ENCODE data around the gene PLCL2. TPM values are rescaled to one million over a fixed set of nuclear protein-coding genes. Genes with fewer than 3 reads are reported as not detected.

PLCL2 gene
- total RNA-seq, 1 experiment from 2014 or later: 3.0 TPM

GRCh38 chr3:16888785-16889607, 4.2 kb downstream of the PLCL2 start:
- CTCF ChIA-PET: no interaction called here
- POLR2A ChIA-PET: no interaction called here
- Histone ChIP-seq H3K27ac (ENCODE audit: low read length) (peak overlapping the region; percentile 57), H3K4me3 (ENCODE audit: low read depth in 2 of 2, low read length in 2 of 2) (peak overlapping the region; percentile 2 to 44; a peak in 2 of 4 replicates), H3K36me3 (ENCODE audit: control insufficient read depth, insufficient read depth, low read length) (no peaks in the 10 kb centered on the region), H3K9me3 (ENCODE audit: control insufficient read depth, insufficient read depth, low read depth, low read length) (no peaks in the 10 kb centered on the region), H3K4me1 (ENCODE audit: control insufficient read depth, insufficient read depth, low read length) (peaks cover 6% of the 10 kb centered on the region), H3K27me3 (ENCODE audit: control insufficient read depth, insufficient read depth, low read length) (no peaks in the 10 kb centered on the region; the same call in 1 of the 2 replicates)
- in situ Hi-C loops (cut with HindIII; ENCODE audit: low pct_unique_long_range_greater_than_20kb, low sequenced_read_pairs): no loop called here
- intact Hi-C loops (cut with micrococcal nuclease; ENCODE audit: unreplicated experiment): loop anchor here (5.0 to 10.0 kb wide), 2 partner anchors 143 to 284 kb away; partner anchors contain the start of gene DAZL
- no TSS peak for BruUV-seq (replicated peaks)
- no peak for TF ChIP-seq SIN3A (IDR thresholded peaks at IDR 0.05; ENCODE audit: borderline replicate concordance, insufficient read depth, low read depth, low read length)
- no peak for TF ChIP-seq CTCF (IDR thresholded peaks at IDR 0.05)
- ATAC-seq: peak; percentile 57; the same call in 1 of the 2 replicates
- no peak for DNase-seq (ENCODE audit: low read depth, low spot score)

- CTCF ChIA-PET: no interaction called here
- Histone ChIP-seq H3K36me3 (ENCODE audit: control insufficient read depth, insufficient read depth, low read length) (no peaks in the 10 kb centered on the region), H3K4me1 (ENCODE audit: control insufficient read depth, insufficient read depth, low read length) (peaks cover 6% of the 10 kb centered on the region), H3K4me3 (ENCODE audit: low read depth in 2 of 2, low read length in 2 of 2) (no peak overlapping the region), H3K27me3 (ENCODE audit: control insufficient read depth, insufficient read depth, low read length) (no peaks in the 10 kb centered on the region; the same call in 1 of the 2 replicates), H3K9me3 (ENCODE audit: control insufficient read depth, insufficient read depth, low read depth, low read length) (no peaks in the 10 kb centered on the region), H3K27ac (ENCODE audit: low read length) (no peak overlapping the region; the same call in 1 of the 2 replicates)
- DNase-seq (ENCODE audit: low read depth, low spot score) (no peak), ATAC-seq (no peak)
- in situ Hi-C loops (cut with HindIII; ENCODE audit: low pct_unique_long_range_greater_than_20kb, low sequenced_read_pairs): no loop called here
- intact Hi-C loops (cut with micrococcal nuclease; ENCODE audit: unreplicated experiment): loop anchor here (10.0 kb wide), 1 partner anchor 344 kb away; no protein-coding TSS in a partner anchor
- POLR2A ChIA-PET: no interaction called here
- no TSS peak for BruUV-seq (replicated peaks)
- TF ChIP-seq REST (IDR thresholded peaks at IDR 0.05; ENCODE audit: insufficient read depth in 1 of 2, low read depth in 2 of 2, low read length in 1 of 2): no peak
- TF ChIP-seq CTCF (IDR thresholded peaks at IDR 0.05): no peak
- no peak for TF ChIP-seq POLR2AphosphoS5 (IDR thresholded peaks at IDR 0.05; ENCODE audit: low read depth, low read length)
Observed at GRCh38 chr3:16890597-16891333, 6.0 kb downstream of the PLCL2 start.

Measured in Panc1 (cell line).